NB4 (cell line): Measurements from ENCODE around the gene PTPRD.

Source experiments
- DNase-seq: peaks from one replicate; pipeline ENCODE4 v3.0.0; 2010; ENCODE audit warnings: low read depth
- H3K4me3 ChIP-seq: one replicate; pipeline ENCODE4 v1.5.1; 2011; ENCODE audit warnings: mild to moderate bottlenecking, low read depth, low read length, moderate library complexity
- MYC ChIP-seq: IDR thresholded peaks from 2 replicates; pipeline ENCODE4 v1.6.1; 2011; ENCODE audit warnings: low read depth, low read length
- POLR2A ChIP-seq: IDR thresholded peaks from 2 replicates; pipeline ENCODE4 v1.6.1; 2011; ENCODE audit warnings: mild to moderate bottlenecking; ENCODE audit not compliant: insufficient read length; ENCODE audit errors: extremely low read depth
- TF ChIP-seq, protein P1 (sequence below): IDR thresholded peaks from one replicate; pipeline ENCODE4 v1.5.1; 2012; ENCODE audit warnings: low read depth, low read length
- TF ChIP-seq, protein P2 (sequence below): IDR thresholded peaks from 2 replicates; pipeline ENCODE4 v1.6.1; 2011; ENCODE audit warnings: low read depth, low read length

Gene PTPRD

DNA sequence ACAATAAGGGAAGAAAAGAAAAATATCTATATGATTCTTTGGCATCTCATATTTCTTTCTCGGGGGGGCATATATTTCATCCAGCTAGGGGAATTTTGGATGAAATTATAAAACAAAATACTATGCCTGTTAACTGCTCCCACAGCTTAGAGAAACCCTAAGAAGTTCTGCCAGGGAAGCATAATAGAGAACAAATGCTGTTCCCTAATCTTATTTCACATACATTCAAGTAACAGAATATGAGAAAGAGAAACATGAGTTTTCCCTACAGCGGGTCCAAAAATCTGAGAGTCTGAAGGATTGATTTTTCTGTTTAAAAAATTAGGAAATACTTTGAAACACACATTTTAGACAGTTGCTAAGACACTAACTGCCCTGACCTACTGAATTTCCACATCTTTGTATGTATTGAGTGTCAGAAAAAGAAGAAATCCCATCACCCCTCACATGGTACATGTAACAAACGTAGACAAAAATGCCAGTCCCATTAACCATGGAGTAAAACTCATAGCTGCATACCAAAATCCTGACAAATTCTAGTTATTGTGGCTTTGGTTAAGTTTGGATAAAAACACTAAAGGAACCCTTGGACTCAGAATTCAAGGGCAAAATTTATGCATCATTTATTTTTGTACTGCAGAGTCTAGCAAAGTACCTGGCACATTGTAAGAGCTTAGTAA is 2193.1 kb downstream of the PTPRD start:
- no peak for DNase-seq
- no peak overlapping the region for H3K4me3 ChIP-seq
- TF ChIP-seq, protein P1, sequence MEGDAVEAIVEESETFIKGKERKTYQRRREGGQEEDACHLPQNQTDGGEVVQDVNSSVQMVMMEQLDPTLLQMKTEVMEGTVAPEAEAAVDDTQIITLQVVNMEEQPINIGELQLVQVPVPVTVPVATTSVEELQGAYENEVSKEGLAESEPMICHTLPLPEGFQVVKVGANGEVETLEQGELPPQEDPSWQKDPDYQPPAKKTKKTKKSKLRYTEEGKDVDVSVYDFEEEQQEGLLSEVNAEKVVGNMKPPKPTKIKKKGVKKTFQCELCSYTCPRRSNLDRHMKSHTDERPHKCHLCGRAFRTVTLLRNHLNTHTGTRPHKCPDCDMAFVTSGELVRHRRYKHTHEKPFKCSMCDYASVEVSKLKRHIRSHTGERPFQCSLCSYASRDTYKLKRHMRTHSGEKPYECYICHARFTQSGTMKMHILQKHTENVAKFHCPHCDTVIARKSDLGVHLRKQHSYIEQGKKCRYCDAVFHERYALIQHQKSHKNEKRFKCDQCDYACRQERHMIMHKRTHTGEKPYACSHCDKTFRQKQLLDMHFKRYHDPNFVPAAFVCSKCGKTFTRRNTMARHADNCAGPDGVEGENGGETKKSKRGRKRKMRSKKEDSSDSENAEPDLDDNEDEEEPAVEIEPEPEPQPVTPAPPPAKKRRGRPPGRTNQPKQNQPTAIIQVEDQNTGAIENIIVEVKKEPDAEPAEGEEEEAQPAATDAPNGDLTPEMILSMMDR: no peak
- TF ChIP-seq MYC: no peak
- TF ChIP-seq, protein P2, sequence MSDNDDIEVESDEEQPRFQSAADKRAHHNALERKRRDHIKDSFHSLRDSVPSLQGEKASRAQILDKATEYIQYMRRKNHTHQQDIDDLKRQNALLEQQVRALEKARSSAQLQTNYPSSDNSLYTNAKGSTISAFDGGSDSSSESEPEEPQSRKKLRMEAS: no peak
- TF ChIP-seq POLR2A: no peak

DNA sequence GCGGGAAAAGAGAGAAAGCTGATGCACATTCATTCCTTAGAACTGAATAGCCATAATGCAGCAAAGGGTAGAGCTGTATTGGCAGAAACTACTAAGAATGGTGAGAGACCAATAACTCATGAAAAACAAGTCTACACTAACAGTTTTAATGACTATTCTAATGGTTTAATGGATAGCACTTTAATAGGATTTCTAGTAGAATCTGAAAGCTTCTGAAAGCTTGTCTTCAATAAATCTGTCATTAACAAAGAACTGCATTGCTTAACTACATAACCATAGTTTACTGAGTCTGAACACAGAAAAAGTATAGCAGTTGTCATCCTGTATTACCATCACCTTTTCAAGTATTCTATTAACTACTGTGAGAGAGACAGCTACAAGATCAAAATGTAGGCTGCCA is 2195.5 kb downstream of the PTPRD start:
- DNase-seq: no peak
- no peak overlapping the region for H3K4me3 ChIP-seq
- no peak for TF ChIP-seq POLR2A
- TF ChIP-seq, protein P2: no peak
- no peak for TF ChIP-seq MYC
- TF ChIP-seq, protein P1: no peak

DNA sequence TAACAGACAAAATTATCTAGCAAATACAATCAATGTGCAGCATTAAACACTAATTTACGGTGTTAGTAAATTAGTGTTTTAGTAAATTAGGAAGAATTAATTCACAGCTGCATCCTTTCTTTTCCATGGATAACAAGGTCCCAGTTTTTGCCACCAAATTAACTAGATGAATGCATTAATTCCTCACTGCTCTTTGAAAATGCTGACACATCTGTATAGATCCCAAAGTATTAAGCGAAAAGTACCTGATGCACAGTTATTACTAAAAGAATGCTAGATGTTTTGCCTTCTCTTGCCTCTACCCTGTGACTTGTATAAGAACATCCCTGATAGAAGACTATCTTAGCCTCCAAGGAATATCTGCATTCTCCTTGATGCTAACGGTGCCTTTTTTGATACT is 2200.5 kb downstream of the PTPRD start:
- no peak overlapping the region for H3K4me3 ChIP-seq
- TF ChIP-seq, protein P1: no peak
- TF ChIP-seq, protein P2: no peak
- TF ChIP-seq MYC (no peak), POLR2A (no peak)
- no peak for DNase-seq

DNA sequence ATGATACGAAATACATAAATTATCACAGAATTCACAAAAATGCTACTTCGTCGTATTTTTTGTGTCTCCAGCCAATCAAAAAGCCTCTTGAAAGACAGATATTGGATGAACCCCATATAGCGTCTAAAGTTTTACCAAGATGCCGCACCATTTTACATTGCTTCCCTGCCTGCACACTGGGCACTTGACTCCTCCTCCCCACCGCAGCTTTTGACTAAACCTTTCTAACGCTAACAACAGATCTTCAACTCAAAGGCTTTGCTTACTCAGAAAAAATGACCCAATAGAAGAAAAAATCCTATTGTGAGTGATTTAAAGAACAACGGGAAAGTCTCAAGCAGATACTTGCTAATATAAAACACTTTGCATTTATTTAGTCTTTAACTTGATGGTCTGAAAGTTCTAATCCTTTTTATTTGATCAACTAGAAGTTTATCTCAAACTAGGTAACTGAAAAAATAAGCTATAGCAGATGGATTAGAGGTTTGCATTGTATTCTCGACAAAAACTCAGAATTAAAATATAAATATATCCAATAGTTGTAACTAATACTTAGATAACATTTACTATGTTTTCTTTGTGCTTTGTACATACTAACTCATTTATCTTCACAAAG is 2204.1 kb downstream of the PTPRD start:
- TF ChIP-seq, protein P1: no peak
- no peak for TF ChIP-seq MYC
- DNase-seq: no peak
- no peak overlapping the region for H3K4me3 ChIP-seq

DNA sequence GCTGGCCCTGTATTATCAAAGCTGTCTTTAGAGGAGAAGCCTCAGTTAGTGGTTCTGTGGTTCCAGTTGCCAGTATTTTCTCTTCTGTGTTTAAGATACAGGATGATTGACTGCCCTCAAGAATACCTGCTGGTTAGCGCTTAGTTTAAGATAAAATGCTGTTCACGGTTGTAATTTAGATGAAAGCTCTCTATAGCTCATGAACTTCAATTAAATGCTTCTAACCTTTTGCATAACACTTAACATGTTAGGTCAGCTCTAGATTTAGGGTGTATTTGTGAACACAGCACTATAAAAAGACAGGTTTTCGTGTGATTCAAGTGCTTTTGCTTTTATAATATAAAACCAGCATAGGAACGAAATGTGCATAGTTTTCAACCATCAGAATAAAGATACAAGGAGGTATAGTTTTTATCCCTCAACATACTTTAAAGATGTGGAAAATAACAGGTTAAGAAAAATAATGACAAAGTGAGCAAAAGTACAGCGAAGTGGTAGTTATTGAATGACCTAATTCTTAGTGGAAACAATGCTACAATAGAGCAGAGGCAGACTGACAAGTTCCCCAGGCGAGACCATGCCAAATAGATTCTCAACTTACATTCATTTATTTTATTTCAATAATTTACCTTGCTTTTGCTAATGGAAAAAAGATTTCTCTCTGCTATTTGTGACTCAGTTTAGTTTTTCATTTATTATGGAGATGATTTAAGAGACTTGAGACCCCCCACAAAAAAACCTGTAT is 2210.7 kb downstream of the PTPRD start:
- DNase-seq: no peak
- TF ChIP-seq, protein P2: no peak
- TF ChIP-seq POLR2A: no peak
- TF ChIP-seq, protein P1: no peak
- no peak for TF ChIP-seq MYC
- no peak overlapping the region for H3K4me3 ChIP-seq
